B cell (primary cell): Measurements from ENCODE around the gene LAMA3. TPM values are rescaled to one million over a fixed set of nuclear protein-coding genes. Genes with fewer than 3 reads are reported as not detected.

ENCODE experiments used
- ATAC-seq: fragments of 200-7000 bp; cut with Tn5 transposase; one replicate; pipeline ENCODE4 v1.10.0; 2021; ENCODE audit warnings: low read depth, mild to moderate bottlenecking, moderate number of reproducible peaks, moderate library complexity
- CTCF ChIA-PET: fragments of 350-600 bp; sonication (Branson Sonifier 250); formaldehyde crosslinking; loops from one replicate; lab custom pipeline; 2021; ENCODE audit warnings: antibody characterized with exemption, inconsistent platforms; lab: Charles Lee
- POLR2A ChIA-PET: fragments of 350-600 bp; sonication (Branson Sonifier 250); formaldehyde crosslinking; loops from one replicate; lab custom pipeline; 2021; ENCODE audit warnings: antibody characterized with exemption; lab: Charles Lee
- DNase-seq: peaks from one replicate; pipeline ENCODE4 v3.0.0; 2013
- H2AFZ ChIP-seq: 2 replicates; pipeline ENCODE4 v1.6.1; 2012; ENCODE audit warnings: mild to moderate bottlenecking, low read depth, low read length; ENCODE audit not compliant: insufficient read depth, poor library complexity, severe bottlenecking
- H3K27ac ChIP-seq, 2 donors: 1 replicate in 1 of 2; 2 replicates in 1 of 2; pipeline ENCODE4 v1.5.1; 2012 to 2013; ENCODE audit warnings: low read length in 2 of 2, mild to moderate bottlenecking in 2 of 2, moderate library complexity in 1 of 2
- H3K27me3 ChIP-seq, 4 experiments: fragments of 200-600 bp in 1 of 4; sonication (generic) in 1 of 4; replicated peaks in 1 of 4; 1 replicate in 2 of 4; 2 replicates in 2 of 4; pipeline versions ENCODE4 v1.6.1 to v1.7.0; 2013 to 2016; ENCODE audit warnings: low read length in 3 of 4, mild to moderate bottlenecking in 2 of 4, mixed read lengths in 1 of 4, moderate library complexity in 1 of 4; ENCODE audit not compliant: insufficient read depth in 4 of 4, control insufficient read depth in 3 of 4; ENCODE audit errors: control extremely low read depth in 1 of 4
- H3K36me3 ChIP-seq, 2 experiments: replicated peaks in 1 of 2; 1 replicate in 1 of 2; 2 replicates in 1 of 2; pipeline versions ENCODE4 v1.6.1 to v1.7.1; 2013; ENCODE audit warnings: low read length in 1 of 2; ENCODE audit not compliant: insufficient read depth in 2 of 2, control insufficient read depth in 1 of 2; ENCODE audit errors: control extremely low read depth in 1 of 2, extremely low read depth in 1 of 2
- H3K4me1 ChIP-seq, 2 donors: fragments of 200-600 bp in 1 of 2; sonication (generic) in 1 of 2; 1 replicate in 1 of 2; 2 replicates in 1 of 2; pipeline versions ENCODE4 v1.5.1 to v1.6.1; 2013 to 2017; ENCODE audit warnings: low read length in 2 of 2; ENCODE audit not compliant: control insufficient read depth in 2 of 2, insufficient read depth in 2 of 2
- H3K4me2 ChIP-seq: replicated peaks from 2 replicates; pipeline ENCODE3; 2012; ENCODE audit warnings: mild to moderate bottlenecking, low read depth, low read length; ENCODE audit not compliant: poor library complexity, severe bottlenecking
- H3K4me3 ChIP-seq, 5 experiments: fragments of 200-600 bp in 1 of 5; sonication (generic) in 1 of 5; 1 replicate in 3 of 5; 2 replicates in 2 of 5; pipeline versions ENCODE4 v1.5.1 to v1.7.0; 2011 to 2016; ENCODE audit warnings: low read length in 4 of 5, mild to moderate bottlenecking in 4 of 5, low read depth in 2 of 5, control low read depth in 1 of 5, moderate library complexity in 1 of 5; ENCODE audit not compliant: insufficient read depth in 1 of 5; ENCODE audit errors: control extremely low read depth in 1 of 5, extremely low read depth in 1 of 5
- H3K79me2 ChIP-seq: fragments of 200-600 bp; sonication (generic); one replicate; pipeline ENCODE4 v1.6.0; 2016; ENCODE audit warnings: low read length; ENCODE audit not compliant: control insufficient read depth, insufficient read depth
- H3K9ac ChIP-seq: fragments of 200-600 bp; sonication (generic); 2 replicates; pipeline ENCODE4 v1.6.1; 2017; ENCODE audit warnings: mild to moderate bottlenecking, low read length, moderate library complexity
- H3K9me3 ChIP-seq, 3 donors: one replicate each; pipeline versions ENCODE4 v1.6.1 to v1.7.1; 2013; ENCODE audit warnings: low read length in 2 of 3; ENCODE audit not compliant: control insufficient read depth in 2 of 3, insufficient read depth in 1 of 3; ENCODE audit errors: control extremely low read depth in 1 of 3
- H4K20me1 ChIP-seq: 2 replicates; pipeline ENCODE4 v1.6.0; 2012; ENCODE audit warnings: mild to moderate bottlenecking, low read length; ENCODE audit not compliant: insufficient read depth, control insufficient read depth, poor library complexity, severe bottlenecking
- H3K27ac Mint-ChIP-seq: one replicate; pipeline ENCODE4 v1.8.0; 2021; ENCODE audit warnings: mixed read lengths
- H3K27me3 Mint-ChIP-seq: one replicate; pipeline ENCODE4 v1.8.0; 2021; ENCODE audit warnings: mixed read lengths
- H3K4me1 Mint-ChIP-seq: one replicate; pipeline ENCODE4 v1.8.0; 2021; ENCODE audit warnings: mixed read lengths
- H3K4me3 Mint-ChIP-seq: one replicate; pipeline ENCODE4 v1.8.0; 2021; ENCODE audit warnings: mixed read lengths
- H3K9me3 Mint-ChIP-seq: one replicate; pipeline ENCODE4 v1.8.0; 2022; ENCODE audit warnings: mixed read lengths; ENCODE audit not compliant: insufficient read depth
- EZH2 ChIP-seq: IDR thresholded peaks from 2 replicates; pipeline ENCODE4 v1.6.1; 2012; ENCODE audit warnings: borderline replicate concordance, low read depth, mild to moderate bottlenecking, moderate library complexity, low read length; ENCODE audit not compliant: insufficient read depth, poor library complexity, severe bottlenecking
- WGBS: methylation state at CpG from one replicate; pipeline ENCODE4 v1.1.5; 2013; ENCODE audit warnings: missing lambda C conversion rate; ENCODE audit not compliant: insufficient coverage; 5-methylcytosine and 5-hydroxymethylcytosine counted together
- intact Hi-C: fragments of 100-400 bp; cut with micrococcal nuclease; formaldehyde crosslinking; loops from one replicate; pipeline ENCODE4 v1.10.0; 2022
- polyA plus RNA-seq: library from polyadenylated mRNA; depleted of rRNA; stranded (reverse); fragments of >200 nt; gene quantifications from 2 replicates; pipeline ENCODE4 v1.2.3, GENCODE V29; 2012
- total RNA-seq, 2 donors: library from RNA; stranded (reverse); fragments of 120-200 nt in 1 of 2; gene quantifications; 1 replicate in 1 of 2; 2 replicates in 1 of 2; pipeline versions ENCODE4 v1.2.3 to v1.2.4, GENCODE V29; 2013 to 2022
- TF ChIP-seq, protein P1 (sequence below): fragments of 200-600 bp; IDR thresholded peaks from one replicate; pipeline ENCODE4 v1.8.0; 2022; ENCODE audit warnings: antibody characterized with exemption, mild to moderate bottlenecking

The LAMA3 gene
- total and polyA plus RNA-seq, 2 donors (not counting 1 experiment from before 2014, with no cell fraction given): 0.03 to 0.32 TPM

- intact Hi-C loops: no loop called here
- no peak for TF ChIP-seq EZH2
- TF ChIP-seq, protein P1, sequence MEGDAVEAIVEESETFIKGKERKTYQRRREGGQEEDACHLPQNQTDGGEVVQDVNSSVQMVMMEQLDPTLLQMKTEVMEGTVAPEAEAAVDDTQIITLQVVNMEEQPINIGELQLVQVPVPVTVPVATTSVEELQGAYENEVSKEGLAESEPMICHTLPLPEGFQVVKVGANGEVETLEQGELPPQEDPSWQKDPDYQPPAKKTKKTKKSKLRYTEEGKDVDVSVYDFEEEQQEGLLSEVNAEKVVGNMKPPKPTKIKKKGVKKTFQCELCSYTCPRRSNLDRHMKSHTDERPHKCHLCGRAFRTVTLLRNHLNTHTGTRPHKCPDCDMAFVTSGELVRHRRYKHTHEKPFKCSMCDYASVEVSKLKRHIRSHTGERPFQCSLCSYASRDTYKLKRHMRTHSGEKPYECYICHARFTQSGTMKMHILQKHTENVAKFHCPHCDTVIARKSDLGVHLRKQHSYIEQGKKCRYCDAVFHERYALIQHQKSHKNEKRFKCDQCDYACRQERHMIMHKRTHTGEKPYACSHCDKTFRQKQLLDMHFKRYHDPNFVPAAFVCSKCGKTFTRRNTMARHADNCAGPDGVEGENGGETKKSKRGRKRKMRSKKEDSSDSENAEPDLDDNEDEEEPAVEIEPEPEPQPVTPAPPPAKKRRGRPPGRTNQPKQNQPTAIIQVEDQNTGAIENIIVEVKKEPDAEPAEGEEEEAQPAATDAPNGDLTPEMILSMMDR: no peak
- Histone ChIP-seq H3K27ac (no peak overlapping the region), H3K4me2 (no peak overlapping the region), H3K9me3 (no peaks in the 10 kb centered on the region), H3K9ac (no peak overlapping the region), H3K79me2 (no peaks in the 10 kb centered on the region), H3K4me3 (no peak overlapping the region), H3K36me3 (no peaks in the 10 kb centered on the region), H3K27me3 (no peaks in the 10 kb centered on the region), H4K20me1 (no peaks in the 10 kb centered on the region), H2AFZ (no peak overlapping the region), H3K4me1 (no peaks in the 10 kb centered on the region)
- H3K4me1 Mint-ChIP-seq: peaks cover 3% of the 10 kb centered on the region
- H3K4me3 Mint-ChIP-seq: no peak overlapping the region
- H3K9me3 Mint-ChIP-seq: no peaks in the 10 kb centered on the region
- POLR2A ChIA-PET: no interaction called here
- CTCF ChIA-PET: no interaction called here
- WGBS: 79% methylated on average over 4 of the region's 4 CpGs
- no peak overlapping the region for H3K27ac Mint-ChIP-seq
- peaks cover 21% of the 10 kb centered on the region for H3K27me3 Mint-ChIP-seq
- no peak for ATAC-seq
- DNase-seq: no peak
Measured at GRCh38 chr18:23877371-23877770, 188.1 kb downstream of the LAMA3 start.

GRCh38 chr18:23878336-23878900, 189.2 kb downstream of the LAMA3 start:
- H3K9me3 ChIP-seq: no peaks in the 10 kb centered on the region
- intact Hi-C loops: no loop called here
- Mint-ChIP-seq H3K4me1 (no peaks in the 10 kb centered on the region), H3K27me3 (peaks cover 17% of the 10 kb centered on the region), H3K9me3 (no peaks in the 10 kb centered on the region), H3K4me3 (no peak overlapping the region), H3K27ac (no peak overlapping the region)
- TF ChIP-seq EZH2: no peak
- TF ChIP-seq, protein P1: no peak
- ChIA-PET CTCF (no interaction called here), POLR2A (no interaction called here)
- H2AFZ ChIP-seq: no peak overlapping the region
- H3K4me1 ChIP-seq: no peaks in the 10 kb centered on the region
- no peak overlapping the region for H3K9ac ChIP-seq
- 90% methylated on average over 6 of the region's 11 CpGs for WGBS
- no peaks in the 10 kb centered on the region for H3K36me3 ChIP-seq
- no peaks in the 10 kb centered on the region for H4K20me1 ChIP-seq
- no peak for DNase-seq
- H3K79me2 ChIP-seq: no peaks in the 10 kb centered on the region
- no peak overlapping the region for H3K4me2 ChIP-seq
- no peak for ATAC-seq
- H3K27me3 ChIP-seq: no peaks in the 10 kb centered on the region
- no peak overlapping the region for H3K4me3 ChIP-seq
- H3K27ac ChIP-seq: no peak overlapping the region
